Stomach (tissue), 4 donors: ENCODE measurements around the gene HTR1D.
"Not testable (repeated sequence)": the region's sequence is repeated elsewhere in the genome, so short reads cannot be mapped to it uniquely, and the experiment has no call there.

Source experiments
- CTCF ChIP-seq, 7 experiments: fragments of 450-650 bp in 4 of 7; fragments of 200-600 bp in 3 of 7; sonication (generic) in 3 of 7; IDR thresholded peaks; one replicate each; pipeline ENCODE4 v1.5.1; 2016 to 2019; ENCODE audit warnings: antibody characterized with exemption in 7 of 7, control low read depth in 2 of 7, mild to moderate bottlenecking in 1 of 7
- EP300 ChIP-seq: sonication (generic); formaldehyde crosslinking; IDR thresholded peaks from one replicate; pipeline ENCODE4 v1.6.1; 2017; ENCODE audit warnings: antibody characterized with exemption

DNA sequence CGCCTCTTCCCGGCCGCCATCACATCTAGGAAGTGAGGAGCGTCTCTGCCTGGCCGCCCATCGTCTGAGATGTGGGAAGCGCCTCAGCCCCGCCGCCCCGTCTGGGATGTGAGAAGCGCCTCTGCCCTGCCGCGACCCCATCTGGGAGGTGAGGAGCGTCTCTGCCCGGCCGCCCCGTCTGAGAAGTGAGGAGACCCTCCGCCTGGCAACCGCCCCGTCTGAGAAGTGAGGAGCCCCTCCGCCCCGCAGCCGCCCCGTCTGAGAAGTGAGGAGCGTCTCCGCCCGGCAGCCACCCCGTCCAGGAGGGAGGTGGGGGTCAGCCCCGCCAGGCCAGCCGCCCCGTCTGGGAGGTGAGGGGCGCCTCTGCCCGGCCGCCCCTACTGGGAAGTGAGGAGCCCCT, 40.1 kb upstream of the HTR1D start:
- TF ChIP-seq CTCF (IDR thresholded peaks at IDR 0.05); EP300: not testable (repeated sequence)
